Stimulated activated CD8-positive, alpha-beta memory T cell treated with anti-CD3 and anti-CD28 coated beads, Interleukin-12 subunit alpha, Interleukin-12 subunit beta, amount 100 ng/mL, for 24 hours (primary cell): ENCODE data around the gene MAP3K14.
"Not testable (repeated sequence)": the region's sequence is repeated elsewhere in the genome, so short reads cannot be mapped to it uniquely, and the experiment has no call there.

Experiments
- DNase-seq: peaks from one replicate; pipeline ENCODE4 v3.0.0-alpha.2; 2020; ENCODE audit errors: extremely low read depth

The MAP3K14 gene

GRCh38 chr17:45315648-45316433, 979 bp downstream of the MAP3K14 start:
- DNase-seq = no peak

GRCh38 chr17:45314741-45315647, 1.8 kb downstream of the MAP3K14 start:
- no peak for DNase-seq

- DNase-seq = no peak
Measured at GRCh38 chr17:45313996-45314740, 2.7 kb downstream of the MAP3K14 start.

- no peak for DNase-seq
Measured at GRCh38 chr17:45313421-45313771, 3.4 kb downstream of the MAP3K14 start.

GRCh38 chr17:45312477-45313420, 4.1 kb downstream of the MAP3K14 start:
- no peak for DNase-seq

- DNase-seq = peak; percentile 65
Measured at GRCh38 chr17:45311760-45312476, 4.9 kb downstream of the MAP3K14 start.

- no peak for DNase-seq
Measured at GRCh38 chr17:45311401-45311759, 5.4 kb downstream of the MAP3K14 start.

GRCh38 chr17:45310380-45311324, 6.2 kb downstream of the MAP3K14 start:
- DNase-seq = no peak

- no peak for DNase-seq
Measured at GRCh38 chr17:45309400-45309799, 7.4 kb downstream of the MAP3K14 start.

- DNase-seq = no peak
Measured at GRCh38 chr17:45308840-45309239, 8.0 kb downstream of the MAP3K14 start.

GRCh38 chr17:45308016-45308365, 8.8 kb downstream of the MAP3K14 start:
- DNase-seq = no peak

GRCh38 chr17:45307290-45308015, 9.4 kb downstream of the MAP3K14 start:
- DNase-seq = no peak

- no peak for DNase-seq
Measured at GRCh38 chr17:45306623-45307022, 10.2 kb downstream of the MAP3K14 start.

GRCh38 chr17:45306094-45306493, 10.7 kb downstream of the MAP3K14 start:
- no peak for DNase-seq

- no peak for DNase-seq
Measured at GRCh38 chr17:45305530-45306087, 11.2 kb downstream of the MAP3K14 start.

- DNase-seq = no peak
Measured at GRCh38 chr17:45302649-45303173, 14.1 kb downstream of the MAP3K14 start.

- DNase-seq = not testable (repeated sequence)
Measured at GRCh38 chr17:45302220-45302619, 14.6 kb downstream of the MAP3K14 start.

GRCh38 chr17:45301674-45302073, 15.1 kb downstream of the MAP3K14 start:
- DNase-seq = no peak
